Ishikawa (cell line): ENCODE data around the gene MYO1B.

Experiments used
- CEBPB ChIP-seq: IDR thresholded peaks from 2 replicates; pipeline ENCODE4 v1.6.1; 2012
- EP300 ChIP-seq: IDR thresholded peaks from 2 replicates; pipeline ENCODE4 v1.6.1; 2012; ENCODE audit warnings: borderline replicate concordance
- FOXM1 ChIP-seq: IDR thresholded peaks from 2 replicates; pipeline ENCODE4 v1.6.1; 2012; ENCODE audit warnings: low read depth, borderline replicate concordance
- MAX ChIP-seq: IDR thresholded peaks from 2 replicates; pipeline ENCODE4 v1.6.1; 2012
- NFIC ChIP-seq: IDR thresholded peaks from 2 replicates; pipeline ENCODE4 v1.6.1; 2012
- REST ChIP-seq: IDR thresholded peaks from 2 replicates; pipeline ENCODE4 v1.6.1; 2012; ENCODE audit warnings: low read depth, mild to moderate bottlenecking
- TAF1 ChIP-seq: IDR thresholded peaks from 2 replicates; pipeline ENCODE4 v1.6.1; 2012; ENCODE audit warnings: low read depth, mild to moderate bottlenecking
- TCF12 ChIP-seq: IDR thresholded peaks from 2 replicates; pipeline ENCODE4 v1.6.1; 2012; ENCODE audit warnings: low read depth
- TEAD4 ChIP-seq: IDR thresholded peaks from 2 replicates; pipeline ENCODE4 v1.6.1; 2012
- USF1 ChIP-seq: IDR thresholded peaks from 2 replicates; pipeline ENCODE4 v1.6.1; 2012
- YY1 ChIP-seq: IDR thresholded peaks from 2 replicates; pipeline ENCODE4 v1.6.1; 2012; ENCODE audit warnings: low read depth
- ZBTB7A ChIP-seq: IDR thresholded peaks from 2 replicates; pipeline ENCODE4 v1.6.1; 2012; ENCODE audit warnings: low read depth

GRCh38 chr2:191243154-191243553, 2.0 kb upstream of the MYO1B start:
- TF ChIP-seq MAX (no peak), NFIC (no peak), EP300 (no peak), YY1 (no peak), TEAD4 (no peak), TAF1 (no peak), FOXM1 (no peak), REST (no peak), TCF12 (no peak), USF1 (no peak), CEBPB (no peak), ZBTB7A (no peak)
